NCI-H446 (cell line): ENCODE results near the gene ZNF669.
"Not testable (repeated sequence)": the region's sequence is repeated elsewhere in the genome, so short reads cannot be mapped to it uniquely, and the experiment has no call there.

Experiments used
- DNase-seq, 2 experiments: peaks; one replicate each; lab custom pipeline; 2025; lab: John Stamatoyannopoulos, UW

The ZNF669 gene

DNA sequence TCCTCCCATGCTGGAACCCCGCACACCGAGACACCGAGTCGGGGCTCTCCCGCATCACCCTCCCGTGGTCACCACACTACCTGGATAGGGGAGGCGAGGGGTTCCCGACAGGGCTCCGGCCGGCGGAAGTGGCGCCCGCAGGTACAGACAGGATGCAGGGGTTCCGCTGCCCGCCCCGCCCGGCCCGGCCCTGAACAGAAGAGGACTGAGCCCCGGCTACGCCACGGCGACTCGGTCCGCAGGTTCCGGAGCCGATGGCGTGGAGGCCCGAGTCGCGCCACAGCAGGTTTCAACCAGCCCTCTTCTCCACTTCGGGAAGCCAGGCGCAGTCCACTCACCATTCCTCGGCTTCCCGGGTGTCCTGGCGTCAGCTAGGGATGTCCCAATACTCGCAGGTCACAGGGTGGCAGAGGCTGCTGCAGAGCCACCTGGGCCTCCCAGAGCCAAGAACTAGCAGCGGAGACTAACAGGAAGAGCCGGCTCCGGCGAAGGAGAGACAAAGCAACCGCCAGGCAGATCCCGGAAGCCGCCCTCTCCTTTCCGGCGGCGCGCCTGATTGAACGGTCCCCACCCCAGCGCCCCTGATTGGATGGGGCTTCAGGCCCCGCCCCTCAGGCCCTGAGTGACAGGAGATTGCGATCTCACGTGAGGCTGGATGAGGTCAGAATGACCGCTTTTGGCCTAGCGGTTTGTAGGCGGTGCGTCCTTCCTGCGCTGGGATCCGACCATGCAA, at the start of gene ZNF669:
Gene ZNF669, minus strand, starts transcription at position 498 of the 733 bp plus-strand sequence. Its CDS starts 157 bp downstream, at position 341.
- DNase-seq: peak; percentile 89 to 97

- DNase-seq: no peak
Observed at GRCh38 chr1:247147781-247148180, 43.6 kb upstream of the ZNF669 start.

GRCh38 chr1:247147120-247147519, 43.0 kb upstream of the ZNF669 start:
- not testable (repeated sequence) for DNase-seq

- DNase-seq: no peak
Observed at GRCh38 chr1:247146671-247147070, 42.5 kb upstream of the ZNF669 start.

DNA sequence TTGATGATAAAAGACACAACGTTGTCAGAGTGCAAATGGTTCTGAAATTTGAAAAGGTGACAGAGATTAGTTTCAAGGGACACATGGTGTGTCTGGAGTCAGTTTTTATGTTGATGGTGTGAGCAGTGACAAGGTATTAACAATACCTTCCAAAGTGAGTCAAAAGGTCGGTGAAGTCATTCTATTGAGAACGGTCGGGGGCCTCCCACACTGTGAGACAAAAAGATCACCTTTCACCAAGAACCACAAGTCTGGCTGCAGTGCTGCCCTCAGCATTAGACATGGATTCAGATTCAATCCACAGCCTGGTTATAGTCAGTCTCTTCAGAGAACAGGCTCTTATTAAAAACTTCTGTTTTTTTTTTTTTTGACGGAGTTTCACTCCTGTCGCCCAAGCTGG, 41.1 kb upstream of the ZNF669 start:
- no peak for DNase-seq

DNA sequence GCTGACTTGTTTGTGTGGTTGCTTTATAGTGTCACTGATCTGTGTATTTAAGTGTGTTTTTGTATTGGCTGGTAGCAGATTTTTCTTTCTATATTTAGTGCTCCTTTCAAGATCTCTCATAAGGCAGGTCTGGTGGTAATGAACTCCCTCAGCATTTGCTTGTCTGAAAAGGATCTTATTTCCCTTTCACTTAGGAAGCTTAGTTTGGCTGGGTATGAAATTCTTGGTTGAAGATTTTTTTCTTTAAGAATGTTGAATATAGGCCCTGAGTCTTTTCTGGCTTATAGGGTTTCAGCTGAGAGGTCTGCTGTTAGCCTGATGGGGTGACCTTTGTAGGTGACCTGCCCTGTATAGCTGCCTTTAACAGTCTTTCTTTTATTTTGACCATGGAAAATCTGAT, 35.4 kb upstream of the ZNF669 start:
- not testable (repeated sequence) for DNase-seq

DNA sequence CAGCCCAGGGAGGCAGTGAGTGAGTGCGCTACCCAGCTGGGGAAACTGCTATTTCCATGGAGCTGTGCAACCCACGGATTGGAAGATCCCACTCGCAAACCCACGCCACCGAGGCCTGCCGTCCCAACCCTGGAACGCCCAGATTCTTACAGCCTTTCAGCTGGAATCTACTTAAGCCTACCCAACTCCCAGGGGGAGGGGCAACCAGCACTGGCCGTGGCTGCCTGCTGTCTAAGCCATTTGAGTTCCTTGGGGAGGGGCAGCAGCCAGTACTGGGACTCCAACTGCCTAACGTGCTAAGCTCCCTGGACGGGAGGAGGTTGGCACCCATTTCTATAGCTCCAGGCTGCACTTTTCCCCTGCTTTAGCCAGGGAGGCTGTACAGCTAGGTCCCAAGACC, 27.1 kb upstream of the ZNF669 start:
- DNase-seq: no peak

DNA sequence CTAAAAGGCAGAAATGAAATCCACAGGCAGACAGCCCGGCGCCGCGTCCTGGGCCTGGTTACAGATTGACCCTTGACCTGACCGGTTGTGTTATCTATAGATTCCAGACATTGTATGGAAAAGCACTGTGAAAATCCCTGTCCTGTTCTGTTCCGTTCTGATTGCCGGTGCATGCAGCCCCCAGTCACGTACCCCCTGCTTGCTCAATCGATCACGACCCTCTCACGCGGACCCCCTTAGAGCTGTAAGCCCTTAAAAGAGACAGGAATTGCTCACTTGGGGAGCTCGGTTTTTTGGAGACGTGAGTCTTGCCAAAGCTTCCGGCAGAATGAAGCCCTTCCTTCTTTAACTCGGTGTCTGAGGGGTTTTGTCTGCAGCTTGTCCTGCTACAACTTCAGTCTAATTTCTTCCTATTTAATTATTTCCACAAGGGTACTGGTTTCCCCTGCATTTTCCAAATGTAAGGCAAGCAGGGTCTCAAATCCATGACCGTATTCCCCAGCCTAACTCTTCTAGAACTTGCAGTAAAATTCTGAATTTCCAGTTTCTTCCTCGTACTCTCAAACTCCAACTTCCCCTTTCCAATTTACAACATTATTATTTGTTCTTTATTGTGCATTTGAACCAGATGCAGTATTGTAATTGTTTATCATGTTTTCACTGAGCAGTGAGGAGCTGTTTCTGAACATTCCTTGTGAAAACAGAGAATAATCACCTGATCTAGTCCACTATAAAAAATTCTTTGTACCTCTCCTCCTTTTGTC, 23.5 kb upstream of the ZNF669 start:
- DNase-seq: not testable (repeated sequence)

GRCh38 chr1:247126601-247127000, 22.4 kb upstream of the ZNF669 start:
- not testable (repeated sequence) for DNase-seq

DNA sequence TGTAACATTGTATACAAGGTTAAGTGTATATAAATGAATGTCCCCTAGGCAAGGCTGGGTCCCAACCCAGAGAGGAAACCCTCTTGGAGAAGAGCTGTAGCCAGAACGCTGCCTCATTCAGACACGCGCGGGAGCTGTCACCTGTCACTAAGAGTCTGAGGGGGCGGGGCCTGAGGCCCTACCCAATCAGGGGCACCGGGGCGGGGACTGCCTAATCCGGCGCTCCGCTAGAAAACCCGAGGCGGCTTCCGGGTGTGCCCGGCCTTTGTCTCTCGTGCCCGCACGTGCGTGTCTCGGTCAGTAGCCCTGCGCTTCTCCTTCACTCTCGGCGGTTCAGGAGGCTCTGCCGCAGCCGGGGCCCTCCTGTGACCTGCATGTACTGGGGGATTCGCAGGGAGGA, 22.0 kb upstream of the ZNF669 start:
- not testable (repeated sequence) for DNase-seq

DNA sequence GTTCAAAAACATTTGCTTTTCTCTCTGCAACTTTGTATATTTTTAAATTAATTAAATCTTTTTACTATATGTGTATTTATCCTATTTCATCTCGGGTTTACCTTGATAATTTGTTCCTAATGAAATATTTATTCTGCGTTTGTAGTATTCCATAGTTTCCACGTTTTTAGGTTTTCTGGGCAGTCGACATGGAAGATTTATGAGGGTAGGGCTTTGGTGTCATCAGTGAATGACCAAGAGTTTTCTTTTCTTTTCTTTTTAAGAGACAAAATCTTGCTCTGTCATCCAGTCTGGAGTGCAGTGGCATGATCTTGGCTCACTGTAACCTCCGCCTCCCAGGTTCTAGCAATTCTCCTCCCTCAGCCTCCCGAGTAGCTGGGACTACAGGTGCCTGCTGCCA, 17.2 kb upstream of the ZNF669 start:
- no peak for DNase-seq

GRCh38 chr1:247120408-247120668, 16.2 kb upstream of the ZNF669 start:
- DNase-seq: not testable (repeated sequence)

- no peak for DNase-seq
Observed at GRCh38 chr1:247119600-247120407, 15.6 kb upstream of the ZNF669 start.

DNA sequence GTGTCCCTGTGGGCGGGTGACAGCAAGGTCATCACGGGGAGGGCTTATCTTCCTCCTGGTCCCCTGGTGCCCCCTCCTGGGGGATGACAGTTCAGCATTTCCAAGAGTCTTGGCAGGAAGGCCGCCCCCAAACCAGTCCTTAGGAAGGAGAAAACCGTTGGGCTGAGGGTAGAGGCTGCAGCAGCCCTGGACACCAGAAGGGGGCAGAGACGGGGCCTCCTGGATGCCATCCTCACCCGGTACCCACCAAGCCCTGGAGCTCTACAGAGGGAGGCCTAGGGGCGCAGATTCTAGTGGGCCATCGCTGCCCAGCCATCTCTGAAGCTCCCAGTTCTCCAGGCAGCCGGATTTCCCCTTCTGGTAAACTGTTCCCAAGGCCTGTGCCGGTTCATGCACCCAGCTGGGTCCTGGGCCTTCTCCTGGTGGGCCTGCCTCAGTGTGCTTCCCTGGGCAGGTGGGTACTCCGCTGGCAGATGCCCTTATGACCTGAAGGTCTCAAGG, 14.8 kb upstream of the ZNF669 start:
- peak; percentile 19 to 38 for DNase-seq

GRCh38 chr1:247115545-247115944, 11.4 kb upstream of the ZNF669 start:
- no peak for DNase-seq

GRCh38 chr1:247115141-247115510, 11.0 kb upstream of the ZNF669 start:
- no peak for DNase-seq

GRCh38 chr1:247114351-247115140, 10.4 kb upstream of the ZNF669 start:
- DNase-seq: no peak

DNA sequence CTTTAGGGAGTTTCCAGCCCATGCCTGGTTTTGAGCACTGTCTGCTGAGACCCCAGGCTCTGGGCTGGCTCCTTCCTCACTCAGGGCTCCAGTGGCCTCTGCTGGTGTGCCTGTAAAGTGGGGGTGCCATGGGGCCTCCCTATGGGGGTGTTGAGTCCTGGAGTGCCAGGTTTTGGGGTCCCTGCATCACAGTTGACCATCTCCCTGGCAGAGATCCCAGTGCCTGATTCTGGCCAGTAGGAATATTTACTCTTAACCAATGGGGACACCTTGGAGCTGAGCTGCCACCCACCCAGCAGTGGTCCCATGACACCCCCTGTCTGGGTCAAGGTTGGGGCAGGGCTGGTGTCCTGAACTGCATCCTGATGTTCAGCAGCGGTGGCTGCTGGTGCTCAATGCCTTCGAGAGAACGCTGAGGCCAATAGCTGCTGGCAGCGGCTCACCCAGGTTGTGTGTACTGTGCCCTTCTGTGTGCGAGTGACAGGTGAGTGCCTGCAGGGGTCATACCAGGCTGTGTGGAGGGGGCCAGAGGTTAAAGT, 9.6 kb upstream of the ZNF669 start:
- DNase-seq: no peak

- no peak for DNase-seq
Observed at GRCh38 chr1:247113094-247113497, 8.9 kb upstream of the ZNF669 start.

GRCh38 chr1:247112479-247112781, 8.3 kb upstream of the ZNF669 start:
- no peak for DNase-seq

DNA sequence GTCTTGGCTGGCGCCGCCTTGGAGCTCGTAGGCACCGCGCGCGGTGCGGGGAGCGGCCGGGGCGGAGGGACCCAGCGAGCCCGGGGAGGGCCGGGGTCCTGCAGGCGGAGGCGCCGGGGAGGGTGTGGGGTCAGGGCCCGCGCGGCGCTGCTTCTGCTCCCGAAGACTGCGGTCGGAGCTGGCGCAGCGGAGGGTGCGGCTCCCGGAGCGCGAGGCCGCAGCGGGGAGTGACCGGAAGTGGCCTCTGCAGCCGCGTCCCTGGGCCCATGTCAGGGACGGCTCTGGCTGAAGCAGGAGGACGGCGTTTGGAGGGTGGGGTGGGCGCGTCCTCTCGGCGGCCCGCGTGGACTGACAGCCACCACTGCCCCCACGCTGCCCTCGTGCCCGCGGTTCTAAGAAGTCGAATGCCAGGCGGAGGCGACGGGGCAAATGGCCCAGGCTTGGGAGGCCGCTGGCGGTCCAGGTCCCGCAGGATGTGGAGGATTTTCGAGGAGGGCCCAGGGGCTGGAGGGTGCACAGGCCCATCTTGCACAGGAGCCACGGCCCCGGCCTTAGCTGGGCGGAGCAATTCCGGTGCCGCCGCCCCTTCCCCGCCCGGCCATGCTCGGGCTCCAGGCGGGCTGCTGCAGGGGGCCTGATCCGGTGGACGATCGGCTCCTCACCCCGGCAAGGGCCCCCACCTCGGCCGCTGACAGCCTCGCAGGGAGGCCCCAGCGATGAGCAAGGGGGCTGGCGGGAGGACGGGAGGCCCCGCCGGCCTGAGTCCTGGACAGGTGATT, 7.7 kb upstream of the ZNF669 start:
- no peak for DNase-seq
